IMR-90 (cell line): ENCODE results near the gene UTF1. TPM values are rescaled to one million over a fixed set of nuclear protein-coding genes. Genes with fewer than 3 reads are reported as not detected.

Source experiments
- ATAC-seq: fragments of 200-7000 bp; cut with Tn5 transposase; 2 replicates; pipeline ENCODE4 v1.9.1; 2020; ENCODE audit warnings: low read depth, mild to moderate bottlenecking, moderate library complexity
- BruUV-seq: library from RNA; stranded (reverse); fragments of 400-500 nt; replicated peaks from 2 replicates; lab custom pipeline; 2021; lab: Mats Ljungman, UMichigan
- CTCF ChIA-PET: fragments of 300-600 bp; formaldehyde crosslinking; extraction: SDS; loops from one replicate; lab custom pipeline; 2021; ENCODE audit warnings: antibody characterized with exemption; lab: Yijun Ruan, JAX
- POLR2A ChIA-PET: fragments of 300-600 bp; sonication (Branson Sonifier 250); formaldehyde crosslinking; loops from one replicate; lab custom pipeline; 2022; ENCODE audit warnings: antibody characterized with exemption; ENCODE audit not compliant: unreplicated experiment; lab: Charles Lee
- DNase-seq: peaks from one replicate; pipeline ENCODE4 v3.0.0; 2013
- H2AFZ ChIP-seq: replicated peaks from 2 replicates; pipeline ENCODE3; 2013; ENCODE audit warnings: low read length, mild to moderate bottlenecking; ENCODE audit not compliant: poor library complexity
- H2AK5ac ChIP-seq: 2 replicates; pipeline ENCODE4 v1.6.1; 2013; ENCODE audit warnings: low read depth, low read length, inconsistent platforms
- H2AK9ac ChIP-seq: replicated peaks from 2 replicates; pipeline ENCODE3; 2013; ENCODE audit warnings: mild to moderate bottlenecking, low read depth, low read length, moderate library complexity; ENCODE audit not compliant: poor library complexity
- H2BK120ac ChIP-seq: 2 replicates; pipeline ENCODE4 v1.6.1; 2013; ENCODE audit warnings: low read depth, low read length, inconsistent platforms
- H2BK15ac ChIP-seq: 3 replicates; pipeline ENCODE4 v1.6.1; 2013; ENCODE audit warnings: low read depth, low read length, inconsistent platforms
- H2BK20ac ChIP-seq: 2 replicates; pipeline ENCODE4 v1.6.1; 2013; ENCODE audit warnings: low read depth, mild to moderate bottlenecking, inconsistent platforms, low read length, moderate library complexity
- H2BK5ac ChIP-seq: 2 replicates; pipeline ENCODE4 v1.6.1; 2013; ENCODE audit warnings: mild to moderate bottlenecking, low read depth, low read length, inconsistent platforms; ENCODE audit not compliant: poor library complexity, severe bottlenecking
- H3K14ac ChIP-seq: replicated peaks from 2 replicates; pipeline ENCODE4 v1.6.1; 2013; ENCODE audit warnings: low read depth, low read length, inconsistent platforms
- H3K18ac ChIP-seq: 2 replicates; pipeline ENCODE4 v1.6.1; 2013; ENCODE audit warnings: low read depth, low read length, control low read depth
- H3K23ac ChIP-seq: 2 replicates; pipeline ENCODE4 v1.6.1; 2013; ENCODE audit warnings: low read depth, low read length, inconsistent platforms
- H3K27ac ChIP-seq: 2 replicates; pipeline ENCODE4 v1.5.1; 2013; ENCODE audit warnings: mild to moderate bottlenecking, control low read depth, low read length; ENCODE audit not compliant: insufficient read depth
- H3K27me3 ChIP-seq: 2 replicates; pipeline ENCODE4 v1.6.1; 2013; ENCODE audit warnings: low read length; ENCODE audit not compliant: control insufficient read depth, insufficient read depth
- H3K36me3 ChIP-seq: 2 replicates; pipeline ENCODE4 v1.6.1; 2013; ENCODE audit warnings: low read length, mixed read lengths; ENCODE audit not compliant: control insufficient read depth, insufficient read depth
- H3K4ac ChIP-seq: 2 replicates; pipeline ENCODE4 v1.6.1; 2013; ENCODE audit warnings: low read depth, low read length, inconsistent platforms
- H3K4me1 ChIP-seq: 2 replicates; pipeline ENCODE4 v1.6.1; 2013; ENCODE audit warnings: low read length, mixed read lengths; ENCODE audit not compliant: control insufficient read depth, insufficient read depth
- H3K4me2 ChIP-seq: 2 replicates; pipeline ENCODE4 v1.6.1; 2013; ENCODE audit warnings: low read depth, mild to moderate bottlenecking, control low read depth, low read length, moderate library complexity
- H3K4me3 ChIP-seq: 2 replicates; pipeline ENCODE4 v1.5.1; 2013; ENCODE audit warnings: low read depth, mild to moderate bottlenecking, control low read depth, low read length, moderate library complexity; ENCODE audit not compliant: insufficient read depth
- H3K56ac ChIP-seq: 2 replicates; pipeline ENCODE4 v1.6.1; 2013; ENCODE audit warnings: low read length, inconsistent platforms; ENCODE audit not compliant: insufficient read depth; ENCODE audit errors: extremely low read depth
- H3K79me1 ChIP-seq, 2 experiments: 2 replicates each; pipeline ENCODE4 v1.6.1; 2013; ENCODE audit warnings: low read length in 2 of 2, inconsistent platforms in 1 of 2, low read depth in 1 of 2
- H3K9ac ChIP-seq: 2 replicates; pipeline ENCODE4 v1.6.1; 2013; ENCODE audit warnings: low read depth, low read length, control low read depth
- H3K9me1 ChIP-seq: 2 replicates; pipeline ENCODE4 v1.6.1; 2013; ENCODE audit warnings: low read length, inconsistent platforms; ENCODE audit not compliant: insufficient read depth
- H3K9me3 ChIP-seq: 2 replicates; pipeline ENCODE4 v1.6.1; 2013; ENCODE audit warnings: low read length; ENCODE audit not compliant: control insufficient read depth, insufficient read depth
- H4K20me1 ChIP-seq: 2 replicates; pipeline ENCODE4 v1.6.1; 2013; ENCODE audit warnings: low read length, inconsistent platforms; ENCODE audit not compliant: insufficient read depth
- H4K5ac ChIP-seq: 2 replicates; pipeline ENCODE4 v1.6.1; 2013; ENCODE audit warnings: mild to moderate bottlenecking, low read depth, low read length, control low read depth
- H4K8ac ChIP-seq, 2 experiments: 2 replicates each; pipeline ENCODE4 v1.6.1; 2013; ENCODE audit warnings: low read depth in 2 of 2, low read length in 2 of 2, control low read depth in 1 of 2, inconsistent platforms in 1 of 2
- H4K91ac ChIP-seq: 2 replicates; pipeline ENCODE4 v1.6.1; 2013; ENCODE audit warnings: low read depth, low read length, inconsistent platforms; ENCODE audit not compliant: insufficient read depth
- BHLHE40 ChIP-seq: fragments of 150-350 bp; IDR thresholded peaks from 2 replicates; pipeline ENCODE4 v1.6.1; 2016; ENCODE audit warnings: mild to moderate bottlenecking, low read depth, low read length
- CEBPB ChIP-seq: IDR thresholded peaks from 2 replicates; pipeline ENCODE4 v1.6.1; 2012; ENCODE audit warnings: low read depth, low read length, improper control_type of control experiment
- CHD1 ChIP-seq: IDR thresholded peaks from 2 replicates; pipeline ENCODE4 v1.6.1; 2012; ENCODE audit warnings: low read depth, low read length, improper control_type of control experiment
- ELK1 ChIP-seq: fragments of 150-350 bp; IDR thresholded peaks from 2 replicates; pipeline ENCODE4 v1.6.1; 2016; ENCODE audit warnings: low read depth, mild to moderate bottlenecking, low read length, moderate library complexity, borderline replicate concordance
- MAZ ChIP-seq: IDR thresholded peaks from 2 replicates; pipeline ENCODE4 v1.6.1; 2012; ENCODE audit warnings: low read depth, mild to moderate bottlenecking, low read length, improper control_type of control experiment, moderate library complexity, borderline replicate concordance
- MXI1 ChIP-seq: IDR thresholded peaks from 2 replicates; pipeline ENCODE4 v1.6.1; 2012; ENCODE audit warnings: low read depth, mild to moderate bottlenecking, low read length, moderate library complexity, borderline replicate concordance
- POLR2A ChIP-seq: IDR thresholded peaks from 2 replicates; pipeline ENCODE4 v1.6.1; 2012; ENCODE audit warnings: mild to moderate bottlenecking, low read depth, low read length
- RAD21 ChIP-seq: IDR thresholded peaks from 2 replicates; pipeline ENCODE4 v1.6.1; 2012; ENCODE audit warnings: low read length, improper control_type of control experiment
- RCOR1 ChIP-seq: IDR thresholded peaks from 2 replicates; pipeline ENCODE4 v1.6.1; 2012; ENCODE audit warnings: mild to moderate bottlenecking, low read length, improper control_type of control experiment; ENCODE audit not compliant: insufficient replicate concordance
- RFX5 ChIP-seq: IDR thresholded peaks from 2 replicates; pipeline ENCODE4 v1.8.0; 2012; ENCODE audit warnings: low read depth, mild to moderate bottlenecking, low read length, moderate library complexity
- USF2 ChIP-seq: fragments of 150-350 bp; IDR thresholded peaks from 2 replicates; pipeline ENCODE4 v1.6.1; 2017; ENCODE audit warnings: mild to moderate bottlenecking, antibody characterized with exemption, low read length, low read depth
- WGBS, 2 experiments: methylation state at CpG; one replicate each; pipeline versions ENCODE4 v1.1.5 to v1.1.7; 2013; ENCODE audit warnings: missing lambda C conversion rate in 2 of 2; ENCODE audit not compliant: insufficient read length in 1 of 2; ENCODE audit errors: extremely low coverage in 2 of 2; 5-methylcytosine and 5-hydroxymethylcytosine counted together
- dilution Hi-C: fragments of 300-500 bp; cut with HindIII; formaldehyde crosslinking; loops from one replicate; pipeline ENCODE4 v1.14.3; 2018; ENCODE audit warnings: low sequenced_read_pairs; ENCODE audit not compliant: unreplicated experiment
- in situ Hi-C: fragments of 300-500 bp; cut with MboI; formaldehyde crosslinking; loops from 3 replicates; pipeline ENCODE4 v1.14.3; 2019; ENCODE audit warnings: low sequenced_read_pairs, inconsistent platforms, mixed read lengths
- intact Hi-C: fragments of 100-400 bp; cut with micrococcal nuclease; formaldehyde crosslinking; loops from 2 replicates; pipeline ENCODE4 v1.10.0; 2022
- polyA plus RNA-seq, 3 experiments: library from polyadenylated mRNA; depleted of rRNA; stranded (reverse); fragments of >200 nt; gene quantifications; 2 replicates each; pipeline ENCODE4 v1.2.3, GENCODE V29; 2012; ENCODE audit warnings: low replicate concordance in 1 of 3
- total RNA-seq: library from RNA; depleted of rRNA; stranded (reverse); fragments of >200 nt; gene quantifications from 2 replicates; pipeline ENCODE4 v1.2.3, GENCODE V29; 2012
- TF ChIP-seq, protein P1 (sequence below): conservative IDR thresholded peaks from 2 replicates; pipeline ENCODE4 v1.5.1; 2012; ENCODE audit warnings: mild to moderate bottlenecking, low read depth, low read length, improper control_type of control experiment

Gene UTF1
- total and polyA plus RNA-seq, 2 of the 4 experiments (the other 2 are of a cell fraction): not detected

- Histone ChIP-seq H3K9ac (no peak overlapping the region), H2AFZ (no peak overlapping the region), H3K56ac (no peak overlapping the region), H4K91ac (no peak overlapping the region), H2AK9ac (no peak overlapping the region), H3K27ac (no peak overlapping the region), H3K4ac (no peak overlapping the region), H2BK120ac (no peak overlapping the region), H3K79me1 (no peaks in the 10 kb centered on the region), H3K9me3 (no peaks in the 10 kb centered on the region), H3K4me2 (no peak overlapping the region), H2BK5ac (no peak overlapping the region), H3K23ac (no peak overlapping the region), H3K27me3 (no peaks in the 10 kb centered on the region; the same call in 1 of the 2 replicates), H2BK20ac (no peak overlapping the region), H4K5ac (no peak overlapping the region), H3K4me1 (no peaks in the 10 kb centered on the region), H4K20me1 (no peaks in the 10 kb centered on the region), H2BK15ac (no peak overlapping the region), H3K18ac (no peak overlapping the region), H3K36me3 (peaks cover 4% of the 10 kb centered on the region; the same call in 1 of the 2 replicates), H2AK5ac (no peak overlapping the region), H4K8ac (no peak overlapping the region), H3K9me1 (no peaks in the 10 kb centered on the region), H3K14ac (no peak overlapping the region), H3K4me3 (no peak overlapping the region)
- in situ Hi-C loops: loop anchor here (25.0 kb wide), 1 partner anchor 607 kb away; no protein-coding TSS in a partner anchor
- ChIA-PET CTCF (no interaction called here), POLR2A (no interaction called here)
- DNase-seq: no peak
- ATAC-seq: no peak
- TF ChIP-seq, protein P1, sequence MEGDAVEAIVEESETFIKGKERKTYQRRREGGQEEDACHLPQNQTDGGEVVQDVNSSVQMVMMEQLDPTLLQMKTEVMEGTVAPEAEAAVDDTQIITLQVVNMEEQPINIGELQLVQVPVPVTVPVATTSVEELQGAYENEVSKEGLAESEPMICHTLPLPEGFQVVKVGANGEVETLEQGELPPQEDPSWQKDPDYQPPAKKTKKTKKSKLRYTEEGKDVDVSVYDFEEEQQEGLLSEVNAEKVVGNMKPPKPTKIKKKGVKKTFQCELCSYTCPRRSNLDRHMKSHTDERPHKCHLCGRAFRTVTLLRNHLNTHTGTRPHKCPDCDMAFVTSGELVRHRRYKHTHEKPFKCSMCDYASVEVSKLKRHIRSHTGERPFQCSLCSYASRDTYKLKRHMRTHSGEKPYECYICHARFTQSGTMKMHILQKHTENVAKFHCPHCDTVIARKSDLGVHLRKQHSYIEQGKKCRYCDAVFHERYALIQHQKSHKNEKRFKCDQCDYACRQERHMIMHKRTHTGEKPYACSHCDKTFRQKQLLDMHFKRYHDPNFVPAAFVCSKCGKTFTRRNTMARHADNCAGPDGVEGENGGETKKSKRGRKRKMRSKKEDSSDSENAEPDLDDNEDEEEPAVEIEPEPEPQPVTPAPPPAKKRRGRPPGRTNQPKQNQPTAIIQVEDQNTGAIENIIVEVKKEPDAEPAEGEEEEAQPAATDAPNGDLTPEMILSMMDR: no peak
- TF ChIP-seq MXI1 (no peak), CHD1 (no peak), POLR2A (no peak), ELK1 (no peak), RAD21 (no peak), BHLHE40 (no peak), MAZ (no peak), RCOR1 (no peak), CEBPB (no peak), RFX5 (no peak), USF2 (no peak)
- 80% methylated on average over 16 of the region's 26 CpGs; no CpG with 5 or more reads in 1 of the 2 experiments for WGBS, 2 experiments
- dilution Hi-C loops: no loop called here
- intact Hi-C loops: no loop called here
- no TSS peak for BruUV-seq
Observed at GRCh38 chr10:133269367-133269766, 39.4 kb downstream of the UTF1 start.
